Measurements from ENCODE around the gene PAX7.

Gene PAX7

DNA sequence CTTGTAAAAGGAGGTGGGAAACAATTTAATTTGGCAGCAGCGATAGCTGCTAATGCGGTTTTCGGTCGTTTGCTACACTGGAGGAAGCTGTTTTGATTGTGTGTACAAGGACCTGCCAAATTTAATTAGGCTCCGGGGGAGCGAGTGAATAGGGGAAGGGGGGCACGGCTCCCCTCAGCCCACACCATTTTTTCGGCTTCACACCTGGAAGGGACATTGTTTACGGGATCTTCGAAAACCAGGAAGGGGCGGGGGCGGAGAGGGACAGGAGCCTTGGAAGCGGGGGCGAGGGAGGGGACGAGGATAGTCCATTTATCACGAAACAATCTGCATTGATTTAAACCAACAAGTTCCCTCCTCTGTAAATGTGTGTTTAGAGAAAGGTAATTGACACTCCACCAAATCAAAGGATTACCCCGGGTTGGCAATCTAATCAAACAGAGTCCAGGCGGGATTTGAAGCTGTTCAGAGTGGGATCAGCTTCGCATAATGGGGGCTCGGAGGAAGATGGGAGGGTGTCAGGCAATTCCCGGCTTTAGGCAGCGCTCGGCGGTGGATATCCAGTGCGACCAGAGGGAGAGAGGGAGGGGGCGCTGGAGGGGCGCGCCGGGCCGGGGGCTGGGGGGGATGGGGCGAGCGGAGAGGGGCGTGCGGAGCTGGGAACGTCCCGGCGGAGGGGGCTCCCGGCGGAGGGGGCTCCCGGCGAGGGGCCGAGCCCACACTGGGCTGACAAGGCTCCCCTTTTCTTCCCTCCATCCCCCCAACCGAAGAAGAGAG lies 9.8 kb downstream of the PAX7 start:
- DNase-seq (ENCODE audit: low read depth in 2 of 2) = no peak

DNA sequence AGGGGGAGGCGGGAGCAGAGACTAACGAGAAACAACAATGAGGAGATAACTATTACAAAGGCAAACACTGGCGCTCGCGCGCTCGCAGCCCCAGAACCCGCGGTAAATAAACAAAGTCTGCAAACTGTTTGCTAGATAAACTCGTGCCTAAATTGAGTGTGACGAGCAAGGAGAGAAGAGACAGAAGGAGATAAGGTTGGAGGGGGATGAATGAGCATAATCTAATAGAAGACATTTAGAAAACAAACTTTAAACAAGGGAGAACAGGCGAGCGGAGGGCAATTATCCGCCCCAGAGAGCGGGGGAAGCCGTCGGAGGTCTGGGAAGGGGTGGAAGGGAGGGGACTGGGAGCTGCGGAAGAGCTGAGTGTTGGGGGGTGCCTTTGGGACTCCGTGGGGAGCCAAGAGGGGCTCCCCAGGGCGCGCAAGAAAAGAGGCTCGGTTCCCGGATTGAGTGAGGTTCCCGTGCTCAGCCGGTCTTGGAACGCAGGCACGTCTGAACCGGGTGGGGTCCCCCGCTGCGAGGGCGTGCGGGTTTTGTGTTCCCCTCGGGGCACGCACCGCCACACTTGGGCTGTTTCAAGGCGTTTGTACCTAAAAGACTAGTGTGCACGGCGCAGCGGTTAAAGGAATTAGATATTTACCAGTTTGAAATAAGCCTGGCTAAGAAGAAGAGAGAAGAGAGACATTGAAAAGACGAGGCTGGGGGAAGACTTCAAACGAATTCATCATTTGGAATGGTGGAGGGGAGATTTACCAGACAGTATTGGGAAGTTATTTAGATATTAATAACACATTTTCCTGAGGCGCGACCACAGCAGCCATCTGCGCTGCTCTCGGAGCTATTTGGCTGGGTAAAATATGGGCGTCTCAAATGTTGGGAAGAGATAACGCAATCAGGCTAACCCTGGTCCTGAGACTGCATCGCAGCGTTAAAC lies 10.6 kb downstream of the PAX7 start:
- no peak for DNase-seq (ENCODE audit: low read depth in 2 of 2)

DNA sequence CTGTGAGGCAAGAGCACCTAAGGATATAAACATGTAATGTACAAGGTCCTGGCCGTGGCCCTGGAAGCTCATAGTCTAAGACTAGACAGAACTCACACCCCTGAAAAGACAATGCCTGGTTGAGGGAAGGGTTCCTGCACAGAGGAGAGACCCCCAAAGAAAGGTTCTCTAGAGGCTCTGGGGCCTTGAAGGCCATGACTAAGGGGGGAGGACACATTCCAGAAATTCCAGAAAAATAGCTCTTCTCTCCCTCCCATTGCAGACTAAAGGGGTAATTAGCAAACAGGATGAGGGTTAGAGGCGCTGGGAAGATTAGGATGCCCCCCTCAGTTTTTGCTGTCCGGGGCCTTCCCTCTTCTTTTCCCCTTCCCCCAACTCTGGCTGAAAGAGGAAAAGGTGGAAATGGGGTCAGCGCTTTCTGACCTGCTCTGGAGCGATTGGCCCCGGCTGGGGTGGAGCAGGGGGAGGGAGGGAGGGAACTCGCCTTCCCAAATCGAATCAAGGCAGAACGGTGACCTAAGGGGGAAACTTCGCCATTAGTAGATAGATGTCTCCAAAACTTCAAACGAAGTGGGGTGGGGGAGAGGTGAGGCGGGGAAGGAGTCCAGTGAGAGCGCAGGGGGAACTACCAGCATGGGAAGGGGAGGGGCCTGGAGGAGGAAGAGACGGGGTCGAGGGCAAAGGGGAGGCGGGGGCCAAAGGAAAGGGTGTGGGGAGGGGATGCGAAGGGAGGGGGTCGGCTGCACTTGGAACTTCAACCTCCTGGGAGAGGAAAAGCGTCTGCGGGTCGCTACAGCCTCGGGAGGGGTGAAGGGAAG lies 11.8 kb downstream of the PAX7 start:
- DNase-seq (ENCODE audit: low read depth in 2 of 2) = no peak

DNA sequence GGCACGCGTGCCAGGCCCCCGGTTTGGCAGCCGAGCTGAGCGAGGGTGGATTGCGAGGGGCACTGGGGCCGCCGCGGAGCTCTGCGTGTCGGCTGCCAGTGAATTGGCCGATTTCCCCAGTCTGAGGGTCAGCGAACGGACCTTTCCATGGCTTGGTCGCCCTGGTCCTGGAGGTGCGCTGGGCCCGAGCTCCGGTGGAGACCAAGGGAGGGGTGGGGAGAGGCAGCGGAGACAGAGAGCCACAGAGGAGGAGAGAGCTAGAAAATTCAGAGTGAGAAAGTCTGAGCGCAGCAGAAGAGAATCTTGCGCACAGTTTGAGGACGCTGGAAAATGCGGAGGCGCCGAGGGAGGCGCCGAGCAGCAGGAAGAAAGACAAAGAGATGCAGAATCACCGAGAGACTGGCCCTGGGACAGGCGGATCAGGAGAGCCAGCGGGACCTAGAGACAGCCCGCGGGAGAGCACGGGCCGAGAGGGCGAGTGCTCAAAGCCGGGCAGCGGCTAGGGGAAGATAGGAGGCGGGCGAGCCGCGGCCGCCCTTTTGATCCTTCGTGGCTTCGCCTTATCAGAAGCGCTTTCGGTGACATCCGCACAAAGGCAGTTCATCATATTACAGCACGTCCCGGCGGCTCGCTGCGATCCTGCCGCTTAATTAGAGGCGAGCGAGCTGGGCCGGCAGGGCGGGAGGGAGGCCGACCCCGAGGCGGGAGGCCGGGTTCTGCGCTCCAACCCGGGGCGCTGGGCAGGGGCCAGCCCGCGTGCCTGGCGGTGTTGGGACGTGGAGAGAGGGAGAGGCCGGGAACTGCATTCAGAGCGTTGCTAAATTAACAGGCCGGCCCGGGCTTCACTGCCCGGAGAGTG lies 12.7 kb downstream of the PAX7 start:
- DNase-seq (ENCODE audit: low read depth in 2 of 2) = no peak

DNA sequence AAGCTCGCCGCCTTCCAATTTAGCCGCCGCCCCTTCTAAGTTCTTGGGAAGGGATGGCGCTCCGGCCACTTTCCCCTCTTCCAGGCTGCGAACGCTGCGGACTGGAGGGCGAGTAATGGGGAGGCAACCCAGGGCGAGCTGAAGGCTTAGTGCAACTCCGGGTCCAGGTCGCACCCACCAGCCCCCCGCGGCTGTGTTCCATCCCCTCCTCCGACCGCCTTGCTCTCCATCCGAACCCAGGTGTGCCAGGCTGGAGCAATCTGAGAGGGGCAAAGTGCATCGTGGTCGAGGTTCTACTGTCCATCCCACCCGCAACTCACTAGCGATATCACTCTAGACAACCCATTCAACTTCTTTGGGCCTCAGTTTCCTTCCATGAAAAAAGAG lies 13.4 kb downstream of the PAX7 start:
- DNase-seq (ENCODE audit: low read depth in 2 of 2) = no peak

DNA sequence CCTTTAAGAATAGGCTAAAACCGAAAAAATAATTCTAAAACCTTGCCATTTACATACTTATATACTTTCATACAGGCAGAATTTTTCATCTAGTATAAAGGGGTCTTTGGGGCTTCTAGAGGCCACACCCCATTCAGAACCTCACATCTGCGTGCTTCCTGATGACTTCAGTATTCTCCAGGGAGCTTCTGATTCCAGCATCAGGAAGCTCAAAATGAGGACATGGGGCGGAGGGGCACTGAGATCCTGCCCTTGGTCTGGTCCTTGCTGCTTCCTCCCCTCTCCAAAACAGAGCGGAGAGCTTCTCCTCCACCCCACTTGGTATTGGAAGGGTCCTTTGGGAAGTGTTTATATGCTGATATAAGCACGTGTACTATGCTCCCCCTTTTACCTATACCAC lies 13.8 kb downstream of the PAX7 start:
- no peak for DNase-seq (ENCODE audit: low read depth in 2 of 2)

DNA sequence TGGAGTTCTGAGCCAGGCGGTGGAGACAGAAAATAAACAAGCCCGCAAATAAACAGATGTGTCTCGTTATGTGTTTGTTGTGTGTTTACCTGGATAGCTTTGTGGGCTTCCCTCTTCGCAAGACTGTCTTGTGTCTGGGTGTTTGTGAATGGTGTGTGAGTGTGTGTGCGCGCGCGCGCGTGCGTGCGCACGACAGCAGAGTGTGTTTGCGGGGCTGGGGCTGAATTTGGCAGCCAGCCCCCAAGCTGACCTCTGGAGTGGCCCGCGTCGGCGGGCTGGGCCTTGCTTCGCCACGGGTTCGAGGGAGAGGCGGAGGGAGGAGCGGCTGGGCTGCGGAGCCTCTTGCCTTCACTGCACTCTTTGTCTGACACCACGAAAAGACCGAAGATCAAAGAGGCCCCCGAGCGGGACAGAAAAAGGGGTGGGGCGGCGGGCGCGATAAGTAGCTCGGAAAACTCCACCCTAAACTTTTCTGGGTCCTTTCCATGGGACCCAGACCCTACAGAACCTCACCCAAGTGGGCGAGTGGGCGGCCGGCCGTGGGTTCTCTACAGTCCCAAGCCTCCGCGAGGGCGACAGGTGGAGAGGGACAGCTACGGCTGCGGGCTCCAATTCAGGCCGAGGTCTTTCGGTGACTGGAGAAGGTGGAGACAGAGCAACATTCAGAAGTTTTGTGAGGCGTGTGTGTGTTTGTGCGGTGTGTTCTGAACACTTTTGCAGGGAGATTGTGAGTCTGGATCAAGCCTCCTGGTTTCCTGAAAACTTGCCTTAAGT lies 14.5 kb downstream of the PAX7 start:
- DNase-seq (ENCODE audit: low read depth in 2 of 2) = no peak

DNA sequence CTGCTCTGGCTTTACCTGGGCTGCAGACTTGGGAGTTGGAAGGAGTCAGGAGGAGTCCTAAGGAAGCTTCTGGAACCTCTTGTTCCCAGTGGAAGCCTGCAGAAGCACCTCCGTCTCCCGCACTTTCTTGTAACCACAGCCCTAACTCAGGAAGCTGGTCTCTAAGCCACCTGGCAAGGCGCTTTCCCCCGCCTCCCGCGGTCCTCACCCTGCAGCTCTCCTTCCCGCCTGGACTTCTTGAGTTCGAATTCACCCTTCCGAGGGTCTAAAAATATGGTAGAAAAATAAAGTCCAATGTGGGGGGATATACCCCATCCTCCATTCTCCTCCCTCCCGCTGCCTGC lies 15.1 kb downstream of the PAX7 start:
- no peak for DNase-seq (ENCODE audit: low read depth in 2 of 2)

DNA sequence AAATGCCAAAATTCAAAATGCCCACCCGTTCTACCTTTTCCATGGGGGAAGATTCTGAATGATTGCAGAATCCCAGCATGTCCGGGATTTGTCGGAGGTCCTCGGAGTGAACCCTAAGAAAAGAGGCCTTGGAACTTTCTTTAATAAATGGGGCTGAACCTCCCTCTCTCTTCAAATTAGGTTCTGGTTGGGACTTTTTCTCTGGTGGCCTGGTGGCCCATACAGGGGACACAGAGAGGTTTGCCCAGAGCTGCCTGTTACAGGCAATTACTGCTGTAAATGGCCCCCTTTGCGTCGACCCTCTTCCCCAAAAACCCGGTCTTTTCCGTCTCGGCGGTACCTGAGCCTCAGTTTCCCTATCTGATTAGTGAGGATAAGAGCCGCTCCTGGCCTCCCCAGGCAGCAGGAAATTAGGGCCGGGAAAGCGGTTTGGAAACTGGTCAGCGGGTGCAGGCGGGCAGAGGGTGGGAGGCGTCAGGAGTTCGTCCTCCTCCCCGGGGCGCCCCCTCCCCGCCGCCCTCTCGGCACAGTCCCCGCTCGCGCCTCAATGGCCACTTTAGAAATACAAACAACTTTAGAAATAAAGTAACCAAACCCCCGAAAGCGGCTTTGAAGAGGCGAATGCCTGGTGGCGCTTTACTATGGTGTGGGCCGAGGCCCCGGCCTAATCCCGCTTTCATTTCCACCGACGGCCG lies 15.6 kb downstream of the PAX7 start:
- DNase-seq (ENCODE audit: low read depth in 2 of 2) = no peak

DNA sequence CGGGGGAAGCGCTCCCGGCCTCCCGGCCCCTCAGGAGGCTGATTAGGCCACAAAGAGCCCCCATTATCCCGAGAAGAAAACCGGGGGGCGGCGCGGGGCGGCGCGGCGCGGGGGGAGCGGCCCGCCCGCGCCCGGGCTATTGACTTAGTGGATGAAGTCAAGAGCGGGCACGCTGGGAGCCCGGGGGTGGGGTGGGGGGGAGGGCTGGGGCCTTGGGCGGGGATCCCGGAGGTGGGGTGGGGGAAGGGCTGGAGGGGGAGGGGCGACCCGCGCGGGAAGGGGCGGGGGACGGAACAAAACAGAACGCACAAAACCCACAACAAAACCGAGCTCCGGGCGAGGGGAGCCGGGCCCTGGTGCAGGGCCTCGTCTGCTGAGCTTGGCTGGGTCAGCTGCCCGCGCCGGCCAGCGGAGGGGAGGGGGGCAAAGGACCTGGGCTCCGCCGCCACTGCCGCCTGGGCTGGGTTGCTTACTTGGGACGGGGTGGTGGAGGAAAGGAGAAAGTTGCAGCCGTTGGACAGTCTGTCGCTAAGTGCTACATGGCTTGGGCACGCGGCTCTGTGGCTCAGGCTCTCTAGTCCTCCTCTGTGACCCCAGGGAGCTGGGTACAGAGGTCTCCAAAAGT lies 16.3 kb downstream of the PAX7 start:
- DNase-seq (ENCODE audit: low read depth in 2 of 2) = no peak

DNA sequence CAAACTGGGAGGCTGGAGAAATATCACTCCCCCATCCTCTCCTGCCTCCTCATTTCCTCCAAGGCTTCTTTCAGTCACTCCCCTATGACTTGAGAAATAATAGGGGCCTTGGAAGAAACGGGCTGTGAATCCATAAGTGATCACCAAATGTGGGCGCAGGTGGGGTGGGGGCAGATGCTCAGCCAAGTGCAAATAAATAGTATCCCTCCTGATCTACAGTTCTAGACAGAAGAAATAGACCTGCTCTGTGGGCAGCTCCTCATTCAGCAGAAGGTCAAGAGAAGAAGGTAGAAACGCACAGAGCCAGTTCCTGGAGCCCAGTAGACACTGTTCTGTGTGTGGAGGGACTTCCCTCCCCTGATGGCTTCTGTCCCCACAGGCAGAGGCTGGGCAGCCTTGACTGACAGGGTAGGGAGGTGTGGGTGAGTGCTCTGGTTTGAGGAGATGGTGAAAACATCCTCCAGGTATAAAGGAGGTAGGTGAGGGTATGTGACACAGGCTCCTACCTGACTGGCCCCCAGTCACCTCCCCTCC lies 17.1 kb downstream of the PAX7 start:
- no peak for DNase-seq (ENCODE audit: low read depth in 2 of 2)

DNA sequence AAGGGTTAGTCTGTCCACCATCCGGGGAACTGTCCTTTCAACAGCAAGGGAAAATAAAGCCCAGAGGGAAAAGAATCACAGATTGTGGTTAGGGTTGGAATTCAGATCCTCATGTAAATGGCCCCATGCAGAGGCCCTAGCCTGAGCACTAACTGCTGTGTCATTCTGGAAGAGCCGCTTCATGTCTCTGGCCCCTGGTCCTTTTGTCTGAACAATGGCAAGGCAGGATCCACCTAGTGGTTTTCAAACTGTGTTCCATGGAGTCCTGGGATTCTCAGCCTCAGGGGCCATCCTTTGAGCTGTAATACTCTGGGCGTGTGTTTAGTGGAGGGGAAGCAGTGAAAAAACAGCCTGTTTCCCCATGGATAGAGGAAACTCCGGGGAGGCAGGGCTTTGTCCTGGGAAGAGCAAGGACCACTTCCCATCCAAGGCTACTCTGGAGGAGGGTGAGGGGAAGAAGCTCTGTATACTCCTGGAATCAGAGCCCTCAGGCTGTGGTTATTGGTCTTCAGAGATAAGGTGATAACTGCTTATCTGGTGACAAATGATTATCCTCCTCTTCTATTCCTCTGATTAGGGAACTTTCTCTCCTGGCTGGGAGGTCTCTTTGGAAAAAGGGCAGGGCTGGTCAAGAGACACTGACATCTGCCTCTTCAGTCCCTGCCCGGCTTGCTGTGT lies 19.2 kb downstream of the PAX7 start:
- no peak for DNase-seq (ENCODE audit: low read depth in 2 of 2)

DNA sequence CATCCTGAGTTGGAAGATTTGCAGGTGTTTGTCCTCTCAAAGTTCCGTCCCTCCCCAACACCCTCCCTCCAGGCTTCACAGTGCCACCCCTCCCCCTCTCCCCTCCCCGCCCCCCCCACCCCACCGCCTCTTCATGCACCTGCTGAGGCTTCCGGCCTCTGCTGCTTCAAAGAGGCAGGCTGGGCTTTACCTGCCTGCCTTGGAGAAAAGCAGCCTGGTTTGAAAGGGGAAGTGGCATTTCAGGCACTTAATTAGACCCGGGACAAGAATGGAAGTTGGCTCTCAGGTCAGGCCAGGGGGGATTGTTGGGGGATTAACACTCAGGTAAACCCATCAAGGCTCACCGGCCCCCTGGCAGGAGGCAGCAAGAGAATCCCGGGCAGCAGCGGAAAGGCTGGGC lies 21.1 kb downstream of the PAX7 start:
- no peak for DNase-seq (ENCODE audit: low read depth in 2 of 2)

DNA sequence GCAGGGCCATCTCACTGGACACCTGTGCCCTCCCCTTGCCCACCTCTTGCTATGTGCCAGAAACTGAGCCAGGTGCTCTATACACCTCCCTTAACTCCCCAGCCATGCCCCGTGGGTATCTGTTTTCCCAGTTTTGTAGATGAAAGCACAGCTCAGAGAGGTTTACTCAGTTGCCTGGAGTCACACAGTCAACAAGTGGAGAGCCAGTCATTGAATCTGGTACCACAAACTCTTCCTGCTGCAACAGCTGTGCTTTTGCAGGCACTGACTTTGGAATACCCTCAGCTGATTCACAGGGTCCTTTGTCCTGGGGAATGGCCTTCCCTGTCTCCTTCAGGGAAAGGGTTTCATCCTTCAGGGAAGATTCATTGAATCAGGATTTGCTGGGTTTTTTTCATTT lies 22.1 kb downstream of the PAX7 start:
- DNase-seq (ENCODE audit: low read depth in 2 of 2) = no peak

DNA sequence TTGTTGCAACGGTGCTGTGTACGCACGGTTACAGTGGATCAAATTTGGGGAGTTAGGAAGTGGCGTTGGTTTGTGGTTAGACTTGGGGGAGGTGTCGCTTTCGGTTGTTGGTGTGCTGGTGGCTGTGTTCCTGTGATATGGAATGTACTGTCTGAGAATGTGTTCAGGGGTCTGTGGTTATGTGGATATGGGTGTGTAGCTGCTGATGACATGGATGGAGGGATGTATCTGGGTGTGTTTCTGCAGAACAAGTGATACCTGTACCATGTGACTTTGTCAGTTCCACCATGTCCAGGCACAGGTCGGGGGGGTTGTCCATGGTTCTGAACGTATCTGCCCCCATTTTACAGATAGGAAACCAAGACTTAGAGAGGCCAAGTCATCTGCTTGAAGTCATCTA lies 22.7 kb downstream of the PAX7 start:
- no peak for DNase-seq (ENCODE audit: low read depth in 2 of 2)

DNA sequence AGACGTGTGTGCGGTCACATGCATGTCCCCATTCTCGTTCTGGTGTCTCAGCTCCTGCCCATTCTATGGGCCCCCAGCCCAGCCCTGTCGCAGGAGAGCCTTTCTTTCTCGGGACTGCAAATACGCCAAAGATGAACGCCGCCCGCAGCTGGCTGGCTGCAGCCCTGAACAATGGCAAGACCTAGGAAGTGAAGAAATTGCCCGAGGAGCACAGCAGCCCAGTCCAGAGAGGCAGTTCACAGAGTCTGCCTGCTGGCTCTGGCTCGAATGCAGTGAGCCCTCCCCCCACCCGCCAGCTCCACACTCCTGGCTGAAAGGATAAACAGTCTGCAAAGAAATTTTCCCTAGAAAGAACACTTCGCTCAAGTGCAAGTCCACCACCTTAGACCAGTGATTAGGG lies 23.3 kb downstream of the PAX7 start:
- DNase-seq (ENCODE audit: low read depth in 2 of 2) = no peak

DNA sequence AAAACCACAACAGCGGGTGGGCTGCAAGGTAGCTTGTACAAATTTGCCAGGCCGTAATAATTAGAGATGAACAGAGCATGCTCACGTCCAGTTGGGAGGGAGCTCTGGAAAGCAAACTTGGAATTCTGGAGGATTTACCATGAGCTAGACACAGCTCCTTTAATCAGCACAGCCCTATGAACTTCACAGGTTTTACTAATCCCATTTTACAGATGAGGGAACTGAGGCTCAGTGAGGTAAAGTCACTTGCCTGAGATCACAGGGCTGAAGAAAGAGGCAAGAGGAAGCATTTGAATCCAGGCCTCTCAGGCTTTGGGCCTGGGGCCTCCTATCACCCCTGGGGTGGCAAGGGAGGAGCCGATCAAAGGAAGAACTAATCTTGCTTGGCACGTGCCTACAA lies 24.0 kb downstream of the PAX7 start:
- DNase-seq (ENCODE audit: low read depth in 2 of 2) = no peak

DNA sequence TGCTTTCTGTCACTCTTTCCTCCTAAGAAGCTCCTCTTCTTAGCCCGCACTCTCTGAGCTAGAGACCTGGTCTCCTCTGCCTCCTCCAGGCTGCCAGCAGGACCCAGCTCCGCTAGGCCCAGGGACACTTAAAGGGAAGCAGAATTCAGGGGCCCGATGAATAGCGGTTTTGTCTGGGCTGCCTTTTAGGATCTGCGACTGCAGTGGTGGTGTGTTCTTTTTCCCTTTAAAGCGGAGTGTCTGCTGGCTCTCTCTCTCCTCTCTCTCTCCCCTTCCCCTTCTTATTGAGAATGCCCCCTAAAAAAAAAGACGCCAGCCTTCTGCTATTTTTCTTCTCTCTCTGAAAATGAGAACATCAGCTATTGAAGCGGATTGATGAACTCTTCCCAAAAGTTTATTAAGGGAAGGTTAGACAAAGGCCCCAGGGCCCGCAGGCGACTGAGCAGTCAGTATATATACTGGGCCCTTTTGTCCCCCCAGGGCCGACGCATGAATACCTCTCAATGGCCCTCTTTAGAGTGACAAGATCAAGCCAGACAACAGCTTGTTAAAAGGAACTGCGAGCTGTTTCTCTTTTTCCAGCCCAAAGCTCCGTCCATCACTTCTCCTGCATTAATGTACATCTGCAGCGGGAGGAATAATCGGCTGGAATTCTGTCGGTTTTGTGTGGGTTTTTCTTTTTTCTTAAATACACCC lies 27.0 kb downstream of the PAX7 start:
- DNase-seq (ENCODE audit: low read depth in 2 of 2) = no peak
